CD4-positive, CD25-positive, alpha-beta regulatory T cell (primary cell): ENCODE measurements around the gene NGDN. TPM values are rescaled to one million over a fixed set of nuclear protein-coding genes. Genes with fewer than 3 reads are reported as not detected.

Experiments
- ATAC-seq, 2 donors: fragments of 150-1000 bp; cut with Tn5 transposase; one replicate each; pipeline ENCODE4 v1.10.0; 2021; ENCODE audit warnings: low read depth in 2 of 2, moderate number of reproducible peaks in 2 of 2, moderate library complexity in 1 of 2
- DNase-seq, 3 donors: peaks; one replicate each; pipeline versions ENCODE4 v3.0.0 to v3.0.0-alpha.2; 2012 to 2022; ENCODE audit warnings: mixed read lengths in 1 of 3
- H3K27ac ChIP-seq: one replicate; pipeline ENCODE4 v1.7.0; 2013; ENCODE audit warnings: mild to moderate bottlenecking, low read length; ENCODE audit not compliant: insufficient read depth, poor library complexity, severe bottlenecking
- H3K27me3 ChIP-seq: one replicate; pipeline ENCODE4 v1.7.0; 2013; ENCODE audit warnings: low read length; ENCODE audit not compliant: control insufficient read depth, insufficient read depth
- H3K36me3 ChIP-seq: one replicate; pipeline ENCODE4 v1.7.0; 2013; ENCODE audit warnings: mild to moderate bottlenecking, low read length, moderate library complexity; ENCODE audit not compliant: control insufficient read depth, insufficient read depth
- H3K4me1 ChIP-seq: 2 replicates; pipeline ENCODE4 v1.7.0; 2013; ENCODE audit warnings: mild to moderate bottlenecking, low read length; ENCODE audit not compliant: insufficient read depth, control insufficient read depth, poor library complexity, severe bottlenecking
- H3K4me3 ChIP-seq: one replicate; pipeline ENCODE4 v1.7.0; 2013; ENCODE audit warnings: low read depth, mild to moderate bottlenecking, low read length, moderate library complexity
- H3K9me3 ChIP-seq, 2 experiments: 1 replicate in 1 of 2; 2 replicates in 1 of 2; pipeline ENCODE4 v1.7.0; 2013; ENCODE audit warnings: low read length in 2 of 2, mild to moderate bottlenecking in 1 of 2, moderate library complexity in 1 of 2; ENCODE audit not compliant: control insufficient read depth in 2 of 2
- H3K27ac Mint-ChIP-seq, 3 donors: one replicate each; pipeline ENCODE4 v1.8.0; 2020 to 2022; ENCODE audit warnings: mild to moderate bottlenecking in 3 of 3, mixed read lengths in 3 of 3, moderate library complexity in 2 of 3
- H3K27me3 Mint-ChIP-seq: one replicate; pipeline ENCODE4 v1.8.0; 2022; ENCODE audit warnings: mild to moderate bottlenecking, mixed read lengths
- H3K36me3 Mint-ChIP-seq: one replicate; pipeline ENCODE4 v1.8.0; 2020; ENCODE audit warnings: mixed read lengths
- H3K4me1 Mint-ChIP-seq, 4 donors: one replicate each; pipeline ENCODE4 v1.8.0; 2020 to 2022; ENCODE audit warnings: mixed read lengths in 4 of 4, mild to moderate bottlenecking in 1 of 4
- H3K4me3 Mint-ChIP-seq, 4 donors: one replicate each; pipeline ENCODE4 v1.8.0; 2020 to 2022; ENCODE audit warnings: mild to moderate bottlenecking in 4 of 4, mixed read lengths in 4 of 4, moderate library complexity in 3 of 4
- H3K9me3 Mint-ChIP-seq, 7 donors: one replicate each; pipeline ENCODE4 v1.8.0; 2020 to 2022; ENCODE audit warnings: mixed read lengths in 7 of 7, mild to moderate bottlenecking in 3 of 7, moderate library complexity in 2 of 7
- polyA plus RNA-seq, 4 donors: library from polyadenylated mRNA; unstranded; fragments of 300-500 nt; fragmentation: Illumina TruSeq; gene quantifications; one replicate each; pipeline ENCODE4 v1.2.3, GENCODE V29; 2021
- total RNA-seq: library from RNA; stranded (reverse); gene quantifications from one replicate; pipeline ENCODE4 v1.2.3, GENCODE V29; 2022

Gene NGDN
- total and polyA plus RNA-seq, 5 donors from 2014 or later, result 77.1 to 102 (median 85.6) TPM

GRCh38 chr14:23436327-23437132 is 33.0 kb upstream of the NGDN start:
- Histone ChIP-seq H3K36me3 (no peaks in the 10 kb centered on the region), H3K4me1 (no peaks in the 10 kb centered on the region), H3K4me3 (no peak overlapping the region), H3K27ac (no peak overlapping the region), H3K27me3 (no peaks in the 10 kb centered on the region), H3K9me3 (no peaks in the 10 kb centered on the region)
- no peak overlapping the region for H3K27ac Mint-ChIP-seq
- H3K36me3 Mint-ChIP-seq, result no peaks in the 10 kb centered on the region
- H3K4me1 Mint-ChIP-seq, result peaks cover 0 to 11% (median 0%) of the 10 kb centered on the region in 4 donors
- no peak for ATAC-seq
- H3K27me3 Mint-ChIP-seq, result peaks cover 8% of the 10 kb centered on the region
- DNase-seq, result no peak
- H3K9me3 Mint-ChIP-seq, result peaks cover 0 to 2% (median 0%) of the 10 kb centered on the region in 7 donors
- no peak overlapping the region for H3K4me3 Mint-ChIP-seq

- H3K9me3 Mint-ChIP-seq, result peaks cover 0 to 2% (median 0%) of the 10 kb centered on the region in 7 donors
- DNase-seq (no peak), ATAC-seq (no peak)
- H3K4me3 Mint-ChIP-seq, result no peak overlapping the region
- Histone ChIP-seq H3K4me3 (no peak overlapping the region), H3K9me3 (no peaks in the 10 kb centered on the region), H3K27me3 (no peaks in the 10 kb centered on the region), H3K36me3 (no peaks in the 10 kb centered on the region), H3K4me1 (no peaks in the 10 kb centered on the region), H3K27ac (no peak overlapping the region)
- H3K36me3 Mint-ChIP-seq, result no peaks in the 10 kb centered on the region
- peaks cover 8% of the 10 kb centered on the region for H3K27me3 Mint-ChIP-seq
- H3K4me1 Mint-ChIP-seq, result peaks cover 0 to 11% (median 0%) of the 10 kb centered on the region in 4 donors
- H3K27ac Mint-ChIP-seq, result no peak overlapping the region
Observed at GRCh38 chr14:23437133-23438100, 32.1 kb upstream of the NGDN start.

- Mint-ChIP-seq H3K36me3 (no peaks in the 10 kb centered on the region), H3K27me3 (peaks cover 8% of the 10 kb centered on the region), H3K27ac (no peak overlapping the region), H3K9me3 (peaks cover 0 to 2% (median 0%) of the 10 kb centered on the region in 7 donors), H3K4me1 (peaks cover 0 to 11% (median 0%) of the 10 kb centered on the region in 4 donors), H3K4me3 (peak overlapping the region in 1 of 4 donors; percentile 2)
- H3K27ac ChIP-seq, result no peak overlapping the region
- H3K36me3 ChIP-seq, result no peaks in the 10 kb centered on the region
- H3K4me3 ChIP-seq, result no peak overlapping the region
- no peaks in the 10 kb centered on the region for H3K9me3 ChIP-seq
- no peaks in the 10 kb centered on the region for H3K4me1 ChIP-seq
- ATAC-seq (no peak), DNase-seq (no peak)
- H3K27me3 ChIP-seq, result no peaks in the 10 kb centered on the region
Observed at GRCh38 chr14:23438101-23438971, 31.2 kb upstream of the NGDN start.

GRCh38 chr14:23439107-23439835 is 30.2 kb upstream of the NGDN start:
- Histone ChIP-seq H3K4me1 (no peaks in the 10 kb centered on the region), H3K36me3 (no peaks in the 10 kb centered on the region), H3K9me3 (no peaks in the 10 kb centered on the region), H3K4me3 (no peak overlapping the region), H3K27me3 (no peaks in the 10 kb centered on the region), H3K27ac (no peak overlapping the region)
- H3K27ac Mint-ChIP-seq, result no peak overlapping the region
- peaks cover 8% of the 10 kb centered on the region for H3K27me3 Mint-ChIP-seq
- peaks cover 0 to 11% (median 0%) of the 10 kb centered on the region in 4 donors for H3K4me1 Mint-ChIP-seq
- no peak overlapping the region for H3K4me3 Mint-ChIP-seq
- H3K9me3 Mint-ChIP-seq, result peaks cover 0 to 2% (median 0%) of the 10 kb centered on the region in 7 donors
- no peak for ATAC-seq
- DNase-seq, result no peak
- H3K36me3 Mint-ChIP-seq, result no peaks in the 10 kb centered on the region

- peaks cover 0 to 2% (median 0%) of the 10 kb centered on the region in 7 donors for H3K9me3 Mint-ChIP-seq
- no peaks in the 10 kb centered on the region for H3K4me1 ChIP-seq
- no peak overlapping the region for H3K4me3 Mint-ChIP-seq
- H3K27ac Mint-ChIP-seq, result no peak overlapping the region
- peaks cover 0 to 6% (median 0%) of the 10 kb centered on the region in 4 donors for H3K4me1 Mint-ChIP-seq
- no peaks in the 10 kb centered on the region for H3K36me3 ChIP-seq
- no peak overlapping the region for H3K27ac ChIP-seq
- no peak overlapping the region for H3K4me3 ChIP-seq
- H3K9me3 ChIP-seq, result no peaks in the 10 kb centered on the region
- peaks cover 8% of the 10 kb centered on the region for H3K27me3 Mint-ChIP-seq
- ATAC-seq (no peak), DNase-seq (no peak)
- no peaks in the 10 kb centered on the region for H3K27me3 ChIP-seq
- no peaks in the 10 kb centered on the region for H3K36me3 Mint-ChIP-seq
Observed at GRCh38 chr14:23441076-23441475, 28.4 kb upstream of the NGDN start.

GRCh38 chr14:23442721-23443356 is 26.7 kb upstream of the NGDN start:
- no peak for DNase-seq
- Mint-ChIP-seq H3K27me3 (peaks cover 13% of the 10 kb centered on the region), H3K4me1 (peaks cover 0 to 2% (median 0%) of the 10 kb centered on the region in 4 donors), H3K4me3 (peak overlapping the region in 1 of 4 donors; percentile 64), H3K27ac (peak overlapping the region in 1 of 3 donors; percentile 82), H3K9me3 (peaks cover 0 to 2% (median 0%) of the 10 kb centered on the region in 7 donors), H3K36me3 (no peaks in the 10 kb centered on the region)
- no peaks in the 10 kb centered on the region for H3K27me3 ChIP-seq
- H3K9me3 ChIP-seq, result no peaks in the 10 kb centered on the region
- no peaks in the 10 kb centered on the region for H3K36me3 ChIP-seq
- H3K27ac ChIP-seq, result no peak overlapping the region
- H3K4me3 ChIP-seq, result no peak overlapping the region
- H3K4me1 ChIP-seq, result no peaks in the 10 kb centered on the region
- no peak for ATAC-seq
